HEK293 (cell line): Measurements from ENCODE around the gene NFKBIZ.

ENCODE experiments used
- CTCF ChIP-seq: fragments of 450-650 bp; formaldehyde crosslinking; IDR thresholded peaks from 2 replicates; pipeline ENCODE4 v1.5.1; 2016; ENCODE audit warnings: missing biosample characterization, missing genetic modification characterization
- PBX3 ChIP-seq: sonication (generic); formaldehyde crosslinking; IDR thresholded peaks from 2 replicates; pipeline ENCODE4 v1.8.1; 2022; ENCODE audit warnings: mild to moderate bottlenecking, moderate library complexity, missing genetic modification reagents
- TCF7L2 ChIP-seq: IDR thresholded peaks from 2 replicates; pipeline ENCODE4 v1.6.1; 2011; ENCODE audit warnings: low read depth, mild to moderate bottlenecking, inconsistent platforms, low read length, moderate library complexity, borderline replicate concordance
- ZNF146 ChIP-seq: fragments of 450-650 bp; formaldehyde crosslinking; IDR thresholded peaks from 2 replicates; pipeline ENCODE4 v1.5.1; 2016; ENCODE audit warnings: missing biosample characterization, missing genetic modification characterization
- ZNF664 ChIP-seq: fragments of 450-650 bp; formaldehyde crosslinking; IDR thresholded peaks from 2 replicates; pipeline ENCODE4 v1.5.1; 2016; ENCODE audit warnings: missing biosample characterization, missing genetic modification characterization
- ZNF792 ChIP-seq: fragments of 450-650 bp; formaldehyde crosslinking; IDR thresholded peaks from 2 replicates; pipeline ENCODE4 v1.5.1; 2016; ENCODE audit warnings: missing biosample characterization, missing genetic modification characterization

GRCh38 chr3:101848754-101849713 is at the start of gene NFKBIZ:
- no peak for TF ChIP-seq CTCF (tag by site-specific recombination)
- no peak for TF ChIP-seq ZNF792 (tag by site-specific recombination)
- no peak for TF ChIP-seq TCF7L2
- 0 out of 2 replicates have a peak, but pooled peaks have one; percentile 15 for TF ChIP-seq PBX3 (CRISPR knock-in tag)
- no peak for TF ChIP-seq ZNF146 (tag by site-specific recombination)
- no peak for TF ChIP-seq ZNF664
